HUES6 (cell line): ENCODE data around the gene DPH5.
"Not testable (repeated sequence)": the region's sequence is repeated elsewhere in the genome, so short reads cannot be mapped to it uniquely, and the experiment has no call there.

Experiments used
- H3K27ac ChIP-seq: 2 replicates; pipeline ENCODE4 v1.7.0; 2013; ENCODE audit warnings: low read depth, mild to moderate bottlenecking, low read length, inconsistent platforms
- H3K27me3 ChIP-seq: 2 replicates; pipeline ENCODE4 v1.6.1; 2013; ENCODE audit warnings: low read length; ENCODE audit not compliant: control insufficient read depth, insufficient read depth
- H3K36me3 ChIP-seq: 2 replicates; pipeline ENCODE4 v1.6.1; 2013; ENCODE audit warnings: low read length; ENCODE audit not compliant: control insufficient read depth, insufficient read depth
- H3K4me1 ChIP-seq: 2 replicates; pipeline ENCODE4 v1.6.1; 2013; ENCODE audit warnings: low read length; ENCODE audit not compliant: control insufficient read depth, insufficient read depth
- H3K4me3 ChIP-seq: 2 replicates; pipeline ENCODE4 v1.5.1; 2013; ENCODE audit warnings: low read depth, low read length
- H3K9ac ChIP-seq: one replicate; pipeline ENCODE4 v1.6.1; 2013; ENCODE audit warnings: mild to moderate bottlenecking, low read length
- H3K9me3 ChIP-seq: 2 replicates; pipeline ENCODE4 v1.6.1; 2013; ENCODE audit warnings: low read depth, low read length; ENCODE audit not compliant: control insufficient read depth, insufficient read depth

Gene DPH5, protein sequence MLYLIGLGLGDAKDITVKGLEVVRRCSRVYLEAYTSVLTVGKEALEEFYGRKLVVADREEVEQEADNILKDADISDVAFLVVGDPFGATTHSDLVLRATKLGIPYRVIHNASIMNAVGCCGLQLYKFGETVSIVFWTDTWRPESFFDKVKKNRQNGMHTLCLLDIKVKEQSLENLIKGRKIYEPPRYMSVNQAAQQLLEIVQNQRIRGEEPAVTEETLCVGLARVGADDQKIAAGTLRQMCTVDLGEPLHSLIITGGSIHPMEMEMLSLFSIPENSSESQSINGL

DNA sequence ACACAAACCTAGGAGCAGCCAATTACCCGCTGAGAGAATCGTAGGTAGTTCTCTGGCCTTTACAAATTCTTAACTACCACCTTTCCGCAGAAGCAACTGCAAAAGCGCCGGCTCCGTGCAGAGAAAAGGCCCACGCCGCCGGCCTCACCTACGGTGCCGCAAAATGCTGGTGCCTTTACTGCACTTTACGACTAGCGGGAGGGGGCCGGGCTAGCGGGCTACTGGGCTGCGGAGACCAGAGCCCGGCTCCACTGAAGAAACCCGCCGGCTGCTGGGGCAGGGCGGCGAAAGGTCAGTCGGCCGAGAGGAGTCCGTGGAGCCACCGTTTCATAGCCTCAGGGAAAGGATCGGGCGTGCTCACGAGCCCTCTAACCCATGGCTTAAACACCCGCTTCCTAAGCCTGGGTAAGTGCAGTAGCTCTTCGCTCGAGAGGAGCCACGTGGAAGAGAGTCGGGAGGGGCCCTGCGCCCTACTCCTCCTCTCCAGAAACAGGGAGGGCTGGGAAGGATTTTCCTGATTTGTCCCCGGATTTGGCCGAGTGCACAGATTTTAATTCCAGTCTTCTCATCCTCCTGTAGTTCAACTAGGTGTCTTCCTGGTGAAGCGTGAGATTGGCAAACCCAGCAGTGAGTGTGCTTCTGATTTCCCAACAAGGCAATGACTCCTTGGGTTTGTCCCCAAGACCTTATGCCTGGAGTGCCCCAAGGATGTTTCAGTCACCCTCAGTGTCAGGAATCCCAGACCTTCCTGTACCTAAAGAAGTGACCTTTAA, at the start of gene DPH5:
TSS of gene DPH5 (minus strand) at position 128 of the 773 bp plus-strand sequence. CDS start 341 bp downstream, outside the sequence.
- H3K9me3 ChIP-seq = no peaks in the 10 kb centered on the region
- H3K27ac ChIP-seq = peak within 1 kb of the TSS; percentile 66
- H3K27me3 ChIP-seq = no peaks in the 10 kb centered on the region
- H3K4me1 ChIP-seq = peaks cover 20% of the 10 kb centered on the region
- peak within 1 kb of the TSS; percentile 79 for H3K4me3 ChIP-seq
- H3K36me3 ChIP-seq = peaks cover 22% of the 10 kb centered on the region; the same call in 1 of the 2 replicates
- H3K9ac ChIP-seq = peak within 1 kb of the TSS; percentile 81

DNA sequence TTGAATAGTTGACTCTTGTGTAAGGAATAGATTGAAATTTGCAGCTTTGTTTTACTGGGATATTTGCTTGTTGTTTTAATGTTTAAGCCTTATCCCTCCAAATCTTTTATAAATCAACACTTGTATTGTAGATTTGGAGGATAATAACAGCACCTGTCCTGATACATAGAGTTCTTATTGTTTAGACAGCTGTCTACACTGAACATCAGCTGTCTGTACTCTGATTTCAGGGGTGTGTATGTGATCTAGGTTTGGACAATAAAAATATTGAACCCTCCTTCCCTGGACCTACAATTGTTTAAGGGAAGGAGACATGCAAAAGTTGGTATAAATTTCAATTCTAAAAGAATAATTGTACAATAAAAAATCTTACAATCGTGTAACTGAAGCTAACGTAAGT, 48.3 kb upstream of the DPH5 start:
- no peak overlapping the region for H3K4me3 ChIP-seq
- H3K9me3 ChIP-seq = no peaks in the 10 kb centered on the region
- no peak overlapping the region for H3K9ac ChIP-seq
- no peaks in the 10 kb centered on the region for H3K27me3 ChIP-seq
- no peak overlapping the region for H3K27ac ChIP-seq
- no peaks in the 10 kb centered on the region for H3K36me3 ChIP-seq
- peaks cover 7% of the 10 kb centered on the region for H3K4me1 ChIP-seq

DNA sequence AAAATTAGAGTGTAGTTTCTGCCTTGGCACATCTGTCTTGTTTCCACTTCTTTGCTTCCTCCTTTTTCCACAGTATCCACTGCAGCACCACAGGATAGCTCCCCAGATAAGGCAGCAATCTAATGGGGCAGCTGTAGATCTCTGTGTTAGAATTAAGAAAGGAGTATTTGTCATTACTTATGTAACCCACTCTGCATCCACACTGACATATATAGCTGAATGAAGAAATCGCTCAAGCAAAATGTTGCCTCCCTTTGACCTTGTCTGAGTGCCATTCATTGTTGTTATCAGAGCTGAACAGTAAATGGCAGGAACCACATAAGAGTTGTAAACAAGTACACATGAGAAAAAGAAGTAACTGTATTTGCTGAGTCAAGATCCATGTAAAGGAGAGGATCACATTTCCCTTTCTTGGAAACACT, 45.9 kb upstream of the DPH5 start:
- no peak overlapping the region for H3K4me3 ChIP-seq
- no peaks in the 10 kb centered on the region for H3K27me3 ChIP-seq
- no peaks in the 10 kb centered on the region for H3K9me3 ChIP-seq
- H3K36me3 ChIP-seq = no peaks in the 10 kb centered on the region
- no peak overlapping the region for H3K9ac ChIP-seq
- H3K4me1 ChIP-seq = peaks cover 7% of the 10 kb centered on the region
- no peak overlapping the region for H3K27ac ChIP-seq

DNA sequence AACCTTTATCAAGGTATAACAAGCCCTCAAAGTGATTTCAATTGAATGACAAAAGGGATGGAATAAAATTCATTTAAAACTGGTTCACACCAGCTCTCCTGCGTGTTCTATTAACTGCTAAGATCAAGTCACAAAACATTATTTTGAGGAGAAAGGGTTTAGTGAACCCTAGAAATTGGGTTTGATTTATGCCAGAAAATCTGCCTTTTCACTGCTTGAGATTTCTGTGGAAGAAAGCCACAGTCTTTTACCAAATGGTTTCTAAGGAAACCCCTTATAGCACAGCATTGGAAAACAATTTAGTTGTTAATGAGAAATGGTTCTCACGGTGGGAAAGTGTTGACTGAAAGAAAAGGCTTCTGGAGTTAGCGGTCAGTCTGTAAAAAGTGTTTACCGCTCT, 43.6 kb upstream of the DPH5 start:
- Histone ChIP-seq H3K27me3 (no peaks in the 10 kb centered on the region), H3K9me3 (no peaks in the 10 kb centered on the region), H3K4me1 (peaks cover 7% of the 10 kb centered on the region), H3K27ac (no peak overlapping the region), H3K9ac (no peak overlapping the region), H3K4me3 (no peak overlapping the region), H3K36me3 (no peaks in the 10 kb centered on the region)

DNA sequence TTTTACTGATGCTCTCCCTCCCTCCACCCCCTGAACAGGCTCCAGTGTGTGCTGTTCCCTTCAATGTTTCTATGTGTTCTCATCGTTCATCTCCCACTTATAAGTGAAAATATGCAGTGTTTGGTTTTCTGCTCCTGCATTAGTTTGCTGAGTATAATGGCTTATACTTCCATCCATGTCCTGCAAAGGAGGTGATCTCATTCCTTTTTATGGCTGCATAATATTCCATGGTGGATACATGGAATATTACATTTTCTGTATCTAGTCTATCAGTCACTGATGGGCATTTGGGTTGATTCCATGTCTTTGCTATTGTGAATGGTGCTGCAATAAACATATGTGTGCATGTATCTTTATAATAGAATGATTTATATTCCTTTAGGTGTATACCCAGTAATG, 41.4 kb upstream of the DPH5 start:
- not testable (repeated sequence) for H3K36me3 ChIP-seq, H3K27me3 ChIP-seq, H3K27ac ChIP-seq, H3K4me3 ChIP-seq, H3K4me1 ChIP-seq, H3K9ac ChIP-seq, H3K9me3 ChIP-seq

DNA sequence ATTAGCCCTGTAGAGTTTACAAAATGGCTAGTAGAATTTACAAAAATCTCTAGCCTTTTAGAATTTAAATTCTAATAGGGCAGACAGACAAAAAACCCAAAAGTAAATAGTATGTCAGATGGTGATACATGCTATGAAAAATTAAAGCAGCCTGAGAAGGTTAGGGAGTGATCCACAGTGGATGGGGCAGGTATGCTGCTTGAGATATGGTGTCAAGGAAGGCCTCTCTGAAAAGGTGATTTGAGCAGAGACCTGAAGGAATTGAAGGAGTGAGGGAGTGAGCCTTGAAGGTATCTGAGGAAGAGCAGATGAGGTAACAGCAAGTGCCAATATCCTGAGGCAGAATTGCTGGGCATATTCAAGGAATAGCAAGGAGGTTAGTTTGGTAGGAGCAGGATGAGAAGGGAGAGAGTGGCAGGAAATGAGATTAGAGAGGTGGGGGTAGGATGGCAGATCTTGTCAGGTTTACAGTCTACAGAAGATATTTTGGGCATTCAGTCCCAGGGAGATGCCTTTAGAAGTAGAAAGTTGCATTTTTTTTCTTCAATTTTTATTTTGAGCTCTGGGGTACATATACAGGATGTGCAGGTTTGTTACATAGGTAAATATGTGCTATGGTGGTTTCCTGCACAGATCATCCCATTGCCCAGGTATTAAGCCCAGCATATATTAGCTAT, 40.8 kb upstream of the DPH5 start:
- no peak overlapping the region for H3K9ac ChIP-seq
- H3K27me3 ChIP-seq = no peaks in the 10 kb centered on the region
- peaks cover 7% of the 10 kb centered on the region for H3K4me1 ChIP-seq
- H3K4me3 ChIP-seq = no peak overlapping the region
- no peak overlapping the region for H3K27ac ChIP-seq
- no peaks in the 10 kb centered on the region for H3K9me3 ChIP-seq
- no peaks in the 10 kb centered on the region for H3K36me3 ChIP-seq

DNA sequence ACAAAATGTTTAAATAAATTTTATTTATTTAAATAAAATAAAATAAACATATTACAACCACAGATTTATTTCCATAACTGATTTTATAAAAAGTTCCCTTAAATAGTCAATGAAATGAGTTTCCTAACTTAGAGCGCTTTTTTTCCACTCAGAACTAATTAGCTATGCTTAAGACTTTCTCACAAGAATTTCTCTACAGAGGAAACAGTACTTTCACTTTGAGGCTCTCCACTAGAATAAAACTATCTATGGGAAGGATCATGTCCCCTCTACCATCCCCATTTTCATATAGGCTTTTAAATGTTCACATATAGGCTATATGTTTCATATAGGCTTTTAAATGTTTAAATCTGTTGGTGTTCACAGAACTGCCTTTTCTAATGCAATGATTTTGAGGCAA, 40.0 kb upstream of the DPH5 start:
- H3K4me3 ChIP-seq = no peak overlapping the region
- no peak overlapping the region for H3K9ac ChIP-seq
- peaks cover 7% of the 10 kb centered on the region for H3K4me1 ChIP-seq
- no peaks in the 10 kb centered on the region for H3K27me3 ChIP-seq
- no peaks in the 10 kb centered on the region for H3K9me3 ChIP-seq
- H3K27ac ChIP-seq = no peak overlapping the region
- H3K36me3 ChIP-seq = no peaks in the 10 kb centered on the region

DNA sequence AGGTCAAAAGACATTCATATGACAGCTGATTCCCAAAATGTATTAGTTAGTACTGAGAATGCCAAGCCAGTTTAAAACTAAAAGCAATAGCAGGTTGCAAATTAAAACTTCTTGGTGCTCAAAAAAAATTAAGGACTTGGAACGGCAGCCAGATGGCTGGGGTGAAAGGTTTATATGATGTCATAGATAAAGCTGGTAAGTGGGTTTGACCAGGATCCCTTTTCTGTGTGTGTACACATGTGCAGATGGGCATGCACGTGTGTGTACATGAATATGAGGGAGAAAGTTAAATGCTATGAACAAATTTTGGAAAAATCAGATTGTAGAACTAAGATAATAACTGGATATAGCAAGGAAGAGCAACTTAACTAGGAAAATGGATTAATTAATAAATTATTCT, 39.1 kb upstream of the DPH5 start:
- no peaks in the 10 kb centered on the region for H3K9me3 ChIP-seq
- no peaks in the 10 kb centered on the region for H3K27me3 ChIP-seq
- no peaks in the 10 kb centered on the region for H3K36me3 ChIP-seq
- H3K4me3 ChIP-seq = no peak overlapping the region
- H3K27ac ChIP-seq = no peak overlapping the region
- H3K9ac ChIP-seq = no peak overlapping the region
- H3K4me1 ChIP-seq = peaks cover 7% of the 10 kb centered on the region

DNA sequence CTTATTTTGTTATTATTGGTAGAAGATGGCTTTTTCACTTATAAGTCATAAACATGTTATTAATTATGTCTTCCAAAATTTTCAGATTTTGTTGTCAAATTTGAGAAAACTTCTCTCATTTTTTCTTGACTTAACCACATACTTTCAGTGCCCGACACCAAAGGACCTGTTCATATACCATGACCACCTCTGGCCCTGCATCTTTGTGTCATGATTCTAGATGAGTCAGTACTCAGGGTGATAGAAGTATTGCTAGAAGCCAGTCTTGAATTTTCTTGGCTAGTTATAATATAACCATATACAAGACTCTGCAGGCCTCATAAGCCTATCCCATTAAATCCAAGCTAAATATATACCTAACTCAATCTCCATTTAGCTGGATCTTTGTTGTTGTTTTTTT, 35.4 kb upstream of the DPH5 start:
- H3K4me3 ChIP-seq = no peak overlapping the region
- H3K9ac ChIP-seq = no peak overlapping the region

DNA sequence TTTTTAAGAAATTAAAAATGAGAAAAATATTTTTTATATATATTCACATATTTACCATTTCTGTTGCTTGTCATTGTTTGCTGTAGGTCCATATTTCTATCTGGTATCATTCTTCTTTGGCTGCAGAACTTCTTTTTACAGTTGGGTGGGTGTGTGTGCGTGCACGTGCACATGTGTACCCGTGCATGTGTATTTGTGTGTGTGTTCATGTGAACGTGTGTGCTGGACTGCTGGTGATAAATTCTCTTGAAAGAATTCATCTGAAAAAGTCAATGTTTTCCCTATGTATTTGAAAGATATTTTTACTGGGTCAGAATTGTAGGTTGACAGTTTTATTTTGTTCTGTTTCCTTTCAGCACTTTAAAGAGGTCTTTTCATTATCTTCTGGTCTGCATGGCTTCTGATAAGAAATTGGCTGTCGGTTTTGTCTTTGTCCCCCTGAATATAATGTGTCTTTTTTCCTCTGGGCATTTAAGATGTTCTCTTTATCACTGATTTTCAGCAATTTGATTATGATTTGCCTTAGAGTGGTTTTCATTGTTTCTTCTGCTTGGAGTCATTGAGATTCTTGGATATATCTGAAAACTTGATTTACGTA, 34.5 kb upstream of the DPH5 start:
- H3K27ac ChIP-seq = no peak overlapping the region
- no peaks in the 10 kb centered on the region for H3K4me1 ChIP-seq
- H3K27me3 ChIP-seq = no peaks in the 10 kb centered on the region
- no peak overlapping the region for H3K9ac ChIP-seq
- no peaks in the 10 kb centered on the region for H3K36me3 ChIP-seq
- no peak overlapping the region for H3K4me3 ChIP-seq
- H3K9me3 ChIP-seq = no peaks in the 10 kb centered on the region

More for the DNA sequence above, 35.4 kb upstream of the DPH5 start:
- H3K4me1 ChIP-seq = no peaks in the 10 kb centered on the region
- H3K36me3 ChIP-seq = no peaks in the 10 kb centered on the region
- no peak overlapping the region for H3K27ac ChIP-seq
- no peaks in the 10 kb centered on the region for H3K27me3 ChIP-seq
- H3K9me3 ChIP-seq = no peaks in the 10 kb centered on the region

DNA sequence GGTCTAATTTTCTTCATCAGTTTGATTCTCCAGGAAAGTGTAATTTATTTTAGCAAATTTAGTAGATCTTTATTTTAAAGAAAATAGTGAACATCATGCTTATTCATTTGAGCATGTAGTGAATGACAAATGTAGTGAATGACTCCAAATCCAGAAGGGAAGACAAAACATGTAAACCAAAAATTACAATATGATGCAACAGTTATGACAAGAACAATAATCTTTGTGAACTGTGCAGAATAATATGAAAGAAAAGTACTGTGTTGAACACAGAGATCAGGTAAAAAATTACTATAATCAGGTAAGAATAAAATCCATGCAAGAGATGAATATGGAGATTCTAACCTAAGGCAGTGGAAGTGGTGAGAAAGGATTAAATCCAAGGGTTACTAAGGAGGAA, 30.0 kb upstream of the DPH5 start:
- Histone ChIP-seq H3K9me3 (no peaks in the 10 kb centered on the region), H3K4me1 (no peaks in the 10 kb centered on the region), H3K4me3 (no peak overlapping the region)

More for the DNA sequence above, 30.0 kb upstream of the DPH5 start:
- H3K27me3 ChIP-seq = no peaks in the 10 kb centered on the region
- H3K9ac ChIP-seq = no peak overlapping the region
- no peaks in the 10 kb centered on the region for H3K36me3 ChIP-seq
- no peak overlapping the region for H3K27ac ChIP-seq
